ENCODE measurements around the gene C15orf40.

GRCh38 chr15:82986442-82986780 lies 25.0 kb downstream of the C15orf40 start:
- TF ChIP-seq TP53 (CRISPR knock-in tag; IDR thresholded peaks at IDR 0.05) (no peak), KDM1A (IDR thresholded peaks at IDR 0.05; ENCODE audit: low read depth) (no peak), CTCF (IDR thresholded peaks at IDR 0.05) (no peak), ELK1 (IDR thresholded peaks at IDR 0.05; ENCODE audit: low read depth, low read length) (no peak), EP300 (IDR thresholded peaks at IDR 0.05) (no peak)

Measured in A549 (cell line).